Liver (tissue), 3 donors: ENCODE measurements around the gene ENTREP3.

Experiments used
- FOXA1 ChIP-seq: IDR thresholded peaks from 2 replicates; pipeline ENCODE4 v1.6.1; 2016; ENCODE audit warnings: antibody characterized with exemption
- RAD21 ChIP-seq, 2 donors: IDR thresholded peaks; 2 replicates each; pipeline ENCODE4 v1.6.1; 2016; ENCODE audit warnings: antibody characterized with exemption in 2 of 2, mild to moderate bottlenecking in 2 of 2
- TF ChIP-seq, protein P1 (sequence below): IDR thresholded peaks from 2 replicates; pipeline ENCODE4 v1.6.1; 2016; ENCODE audit warnings: antibody characterized with exemption
- TF ChIP-seq, protein P2 (sequence below): IDR thresholded peaks from 2 replicates; pipeline ENCODE4 v1.6.1; 2016; ENCODE audit warnings: antibody characterized with exemption
- TF ChIP-seq, protein P3 (sequence below): fragments of 150-350 bp; IDR thresholded peaks from 2 replicates; pipeline ENCODE4 v1.5.1; 2017; ENCODE audit warnings: improper control_type of control experiment, low read depth, low read length; ENCODE audit not compliant: missing input control
- TF ChIP-seq, protein P4 (sequence below): IDR thresholded peaks from 2 replicates; pipeline ENCODE4 v1.6.1; 2016; ENCODE audit warnings: antibody characterized with exemption, mild to moderate bottlenecking
- donor health status: healthy.
- donor health status: healthy.

DNA sequence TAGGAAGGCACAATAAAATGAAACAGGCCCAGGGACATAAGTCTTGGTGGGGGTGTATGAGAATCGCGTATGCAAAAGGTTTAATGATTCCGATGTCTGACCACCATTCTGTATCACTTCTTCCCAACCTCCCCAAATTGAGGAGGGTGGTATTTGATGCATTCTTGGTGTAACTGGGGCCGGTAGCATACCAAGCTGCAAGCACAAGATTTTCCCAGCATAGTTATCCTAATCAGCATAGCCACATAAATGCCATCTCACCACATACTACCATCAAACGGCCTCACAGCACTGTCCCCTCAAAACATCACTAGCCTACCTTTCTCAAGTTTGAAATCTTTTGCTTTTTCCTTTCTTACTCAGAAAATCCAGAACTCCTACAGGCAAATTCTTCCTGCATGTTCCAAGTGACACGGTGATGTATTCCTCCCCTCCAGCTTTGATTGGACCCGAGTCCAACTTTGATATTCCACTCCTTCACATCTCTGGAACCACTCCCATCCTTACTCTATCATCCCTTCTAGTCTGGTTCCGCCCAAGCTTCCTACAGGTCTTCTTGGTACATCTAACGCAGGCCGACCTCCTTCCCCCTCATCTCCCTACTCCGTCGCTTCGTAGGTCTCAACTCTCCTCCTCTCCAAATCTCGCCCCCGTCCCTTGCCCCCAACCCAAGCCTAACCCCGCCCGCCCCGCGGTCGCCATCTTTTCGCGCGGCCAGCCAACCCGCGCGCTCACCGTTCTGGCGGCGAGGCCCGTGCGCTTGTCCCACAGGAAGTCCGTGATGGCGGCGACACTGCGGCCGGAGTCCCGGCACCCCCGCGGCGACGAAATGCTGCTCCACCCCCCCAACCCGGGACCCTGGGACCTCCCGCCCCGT, 17.4 kb upstream of the ENTREP3 start:
- TF ChIP-seq, protein P1, sequence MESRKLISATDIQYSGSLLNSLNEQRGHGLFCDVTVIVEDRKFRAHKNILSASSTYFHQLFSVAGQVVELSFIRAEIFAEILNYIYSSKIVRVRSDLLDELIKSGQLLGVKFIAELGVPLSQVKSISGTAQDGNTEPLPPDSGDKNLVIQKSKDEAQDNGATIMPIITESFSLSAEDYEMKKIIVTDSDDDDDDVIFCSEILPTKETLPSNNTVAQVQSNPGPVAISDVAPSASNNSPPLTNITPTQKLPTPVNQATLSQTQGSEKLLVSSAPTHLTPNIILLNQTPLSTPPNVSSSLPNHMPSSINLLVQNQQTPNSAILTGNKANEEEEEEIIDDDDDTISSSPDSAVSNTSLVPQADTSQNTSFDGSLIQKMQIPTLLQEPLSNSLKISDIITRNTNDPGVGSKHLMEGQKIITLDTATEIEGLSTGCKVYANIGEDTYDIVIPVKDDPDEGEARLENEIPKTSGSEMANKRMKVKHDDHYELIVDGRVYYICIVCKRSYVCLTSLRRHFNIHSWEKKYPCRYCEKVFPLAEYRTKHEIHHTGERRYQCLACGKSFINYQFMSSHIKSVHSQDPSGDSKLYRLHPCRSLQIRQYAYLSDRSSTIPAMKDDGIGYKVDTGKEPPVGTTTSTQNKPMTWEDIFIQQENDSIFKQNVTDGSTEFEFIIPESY, result no peak
- TF ChIP-seq, protein P2, sequence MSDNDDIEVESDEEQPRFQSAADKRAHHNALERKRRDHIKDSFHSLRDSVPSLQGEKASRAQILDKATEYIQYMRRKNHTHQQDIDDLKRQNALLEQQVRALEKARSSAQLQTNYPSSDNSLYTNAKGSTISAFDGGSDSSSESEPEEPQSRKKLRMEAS, result no peak
- TF ChIP-seq RAD21 (IDR thresholded peaks at IDR 0.05) (no peak), FOXA1 (no peak)
- TF ChIP-seq, protein P3, sequence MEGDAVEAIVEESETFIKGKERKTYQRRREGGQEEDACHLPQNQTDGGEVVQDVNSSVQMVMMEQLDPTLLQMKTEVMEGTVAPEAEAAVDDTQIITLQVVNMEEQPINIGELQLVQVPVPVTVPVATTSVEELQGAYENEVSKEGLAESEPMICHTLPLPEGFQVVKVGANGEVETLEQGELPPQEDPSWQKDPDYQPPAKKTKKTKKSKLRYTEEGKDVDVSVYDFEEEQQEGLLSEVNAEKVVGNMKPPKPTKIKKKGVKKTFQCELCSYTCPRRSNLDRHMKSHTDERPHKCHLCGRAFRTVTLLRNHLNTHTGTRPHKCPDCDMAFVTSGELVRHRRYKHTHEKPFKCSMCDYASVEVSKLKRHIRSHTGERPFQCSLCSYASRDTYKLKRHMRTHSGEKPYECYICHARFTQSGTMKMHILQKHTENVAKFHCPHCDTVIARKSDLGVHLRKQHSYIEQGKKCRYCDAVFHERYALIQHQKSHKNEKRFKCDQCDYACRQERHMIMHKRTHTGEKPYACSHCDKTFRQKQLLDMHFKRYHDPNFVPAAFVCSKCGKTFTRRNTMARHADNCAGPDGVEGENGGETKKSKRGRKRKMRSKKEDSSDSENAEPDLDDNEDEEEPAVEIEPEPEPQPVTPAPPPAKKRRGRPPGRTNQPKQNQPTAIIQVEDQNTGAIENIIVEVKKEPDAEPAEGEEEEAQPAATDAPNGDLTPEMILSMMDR, result no peak
- TF ChIP-seq, protein P4, sequence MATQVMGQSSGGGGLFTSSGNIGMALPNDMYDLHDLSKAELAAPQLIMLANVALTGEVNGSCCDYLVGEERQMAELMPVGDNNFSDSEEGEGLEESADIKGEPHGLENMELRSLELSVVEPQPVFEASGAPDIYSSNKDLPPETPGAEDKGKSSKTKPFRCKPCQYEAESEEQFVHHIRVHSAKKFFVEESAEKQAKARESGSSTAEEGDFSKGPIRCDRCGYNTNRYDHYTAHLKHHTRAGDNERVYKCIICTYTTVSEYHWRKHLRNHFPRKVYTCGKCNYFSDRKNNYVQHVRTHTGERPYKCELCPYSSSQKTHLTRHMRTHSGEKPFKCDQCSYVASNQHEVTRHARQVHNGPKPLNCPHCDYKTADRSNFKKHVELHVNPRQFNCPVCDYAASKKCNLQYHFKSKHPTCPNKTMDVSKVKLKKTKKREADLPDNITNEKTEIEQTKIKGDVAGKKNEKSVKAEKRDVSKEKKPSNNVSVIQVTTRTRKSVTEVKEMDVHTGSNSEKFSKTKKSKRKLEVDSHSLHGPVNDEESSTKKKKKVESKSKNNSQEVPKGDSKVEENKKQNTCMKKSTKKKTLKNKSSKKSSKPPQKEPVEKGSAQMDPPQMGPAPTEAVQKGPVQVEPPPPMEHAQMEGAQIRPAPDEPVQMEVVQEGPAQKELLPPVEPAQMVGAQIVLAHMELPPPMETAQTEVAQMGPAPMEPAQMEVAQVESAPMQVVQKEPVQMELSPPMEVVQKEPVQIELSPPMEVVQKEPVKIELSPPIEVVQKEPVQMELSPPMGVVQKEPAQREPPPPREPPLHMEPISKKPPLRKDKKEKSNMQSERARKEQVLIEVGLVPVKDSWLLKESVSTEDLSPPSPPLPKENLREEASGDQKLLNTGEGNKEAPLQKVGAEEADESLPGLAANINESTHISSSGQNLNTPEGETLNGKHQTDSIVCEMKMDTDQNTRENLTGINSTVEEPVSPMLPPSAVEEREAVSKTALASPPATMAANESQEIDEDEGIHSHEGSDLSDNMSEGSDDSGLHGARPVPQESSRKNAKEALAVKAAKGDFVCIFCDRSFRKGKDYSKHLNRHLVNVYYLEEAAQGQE, result no peak
